Measurements from ENCODE around the gene PGLYRP4.

- TF ChIP-seq FOXM1 (IDR thresholded peaks at IDR 0.05; ENCODE audit: borderline replicate concordance) = no peak
- no peak for TF ChIP-seq FOXK2 (IDR thresholded peaks at IDR 0.05)
- TF ChIP-seq BHLHE40 (IDR thresholded peaks at IDR 0.05; ENCODE audit: borderline replicate concordance) = no peak
- no peak for TF ChIP-seq CTBP1 (IDR thresholded peaks at IDR 0.05; ENCODE audit: borderline replicate concordance)
- no peak for TF ChIP-seq ARNT (IDR thresholded peaks at IDR 0.05)
- TF ChIP-seq TARDBP (IDR thresholded peaks at IDR 0.05) = no peak
- TF ChIP-seq SP1 (IDR thresholded peaks at IDR 0.05) = no peak
- TF ChIP-seq ZNF384 (IDR thresholded peaks at IDR 0.05) = no peak
- TF ChIP-seq SUZ12 (IDR thresholded peaks at IDR 0.05) = no peak
- TF ChIP-seq NFRKB (IDR thresholded peaks at IDR 0.05) = no peak
- TF ChIP-seq ELF4 (IDR thresholded peaks at IDR 0.05) = no peak
- no peak for TF ChIP-seq FOXA1 (IDR thresholded peaks at IDR 0.05)
- TF ChIP-seq LEF1 (IDR thresholded peaks at IDR 0.05; ENCODE audit: borderline replicate concordance) = no peak
Observed at GRCh38 chr1:153358691-153358975, 10.0 kb upstream of the PGLYRP4 start.
